NB4 (cell line): ENCODE data around the gene TEX51.

Experiments
- DNase-seq: peaks from one replicate; pipeline ENCODE4 v3.0.0; 2010; ENCODE audit warnings: low read depth
- H3K4me3 ChIP-seq: one replicate; pipeline ENCODE4 v1.5.1; 2011; ENCODE audit warnings: mild to moderate bottlenecking, low read depth, low read length, moderate library complexity
- MYC ChIP-seq: IDR thresholded peaks from 2 replicates; pipeline ENCODE4 v1.6.1; 2011; ENCODE audit warnings: low read depth, low read length
- POLR2A ChIP-seq: IDR thresholded peaks from 2 replicates; pipeline ENCODE4 v1.6.1; 2011; ENCODE audit warnings: mild to moderate bottlenecking; ENCODE audit not compliant: insufficient read length; ENCODE audit errors: extremely low read depth
- TF ChIP-seq, protein P1 (sequence below): IDR thresholded peaks from 2 replicates; pipeline ENCODE4 v1.6.1; 2011; ENCODE audit warnings: low read depth, low read length
- TF ChIP-seq, protein P2 (sequence below): IDR thresholded peaks from one replicate; pipeline ENCODE4 v1.5.1; 2012; ENCODE audit warnings: low read depth, low read length

Gene TEX51

DNA sequence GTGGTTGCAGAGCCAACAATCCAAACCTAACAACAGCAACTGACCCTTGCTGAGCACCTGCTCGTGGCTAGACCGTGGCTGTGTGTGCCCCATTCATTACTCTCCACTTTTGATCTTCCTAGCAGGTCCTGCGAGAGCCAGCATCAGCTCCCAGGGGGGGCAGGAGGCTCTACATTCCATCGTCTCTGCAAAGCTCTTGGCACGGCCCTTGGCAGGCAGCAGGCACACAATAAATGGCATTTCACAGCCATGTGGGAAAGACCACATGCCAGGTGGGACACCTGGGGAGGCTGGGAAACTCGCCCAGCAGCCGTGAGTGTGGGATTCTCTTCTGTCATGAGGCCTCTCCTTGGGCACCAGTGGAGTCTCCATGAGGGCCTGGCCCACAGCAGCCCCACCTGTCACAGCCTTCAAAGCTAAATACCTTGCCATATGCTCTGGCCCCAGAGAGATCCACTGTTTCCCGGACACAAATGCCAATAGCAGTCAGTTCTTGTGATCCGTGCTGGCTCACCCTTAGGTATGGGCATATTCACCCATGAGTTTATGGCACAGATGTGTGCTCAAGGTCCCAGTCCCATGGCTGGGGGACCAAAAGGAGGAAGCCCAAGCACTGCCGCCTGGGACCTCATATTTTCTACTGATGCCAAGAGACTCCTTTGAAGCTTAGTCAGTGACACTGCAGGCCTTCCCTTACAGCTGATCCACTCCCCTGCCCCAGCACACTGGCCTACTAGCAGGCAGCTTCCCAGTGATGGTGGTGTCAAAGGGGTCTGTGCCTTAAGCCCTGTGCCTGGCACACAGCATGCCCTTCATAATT, 6.8 kb upstream of the TEX51 start:
- no peak for DNase-seq
- TF ChIP-seq MYC = no peak
- TF ChIP-seq POLR2A = no peak
- TF ChIP-seq, protein P1, sequence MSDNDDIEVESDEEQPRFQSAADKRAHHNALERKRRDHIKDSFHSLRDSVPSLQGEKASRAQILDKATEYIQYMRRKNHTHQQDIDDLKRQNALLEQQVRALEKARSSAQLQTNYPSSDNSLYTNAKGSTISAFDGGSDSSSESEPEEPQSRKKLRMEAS = no peak
- TF ChIP-seq, protein P2, sequence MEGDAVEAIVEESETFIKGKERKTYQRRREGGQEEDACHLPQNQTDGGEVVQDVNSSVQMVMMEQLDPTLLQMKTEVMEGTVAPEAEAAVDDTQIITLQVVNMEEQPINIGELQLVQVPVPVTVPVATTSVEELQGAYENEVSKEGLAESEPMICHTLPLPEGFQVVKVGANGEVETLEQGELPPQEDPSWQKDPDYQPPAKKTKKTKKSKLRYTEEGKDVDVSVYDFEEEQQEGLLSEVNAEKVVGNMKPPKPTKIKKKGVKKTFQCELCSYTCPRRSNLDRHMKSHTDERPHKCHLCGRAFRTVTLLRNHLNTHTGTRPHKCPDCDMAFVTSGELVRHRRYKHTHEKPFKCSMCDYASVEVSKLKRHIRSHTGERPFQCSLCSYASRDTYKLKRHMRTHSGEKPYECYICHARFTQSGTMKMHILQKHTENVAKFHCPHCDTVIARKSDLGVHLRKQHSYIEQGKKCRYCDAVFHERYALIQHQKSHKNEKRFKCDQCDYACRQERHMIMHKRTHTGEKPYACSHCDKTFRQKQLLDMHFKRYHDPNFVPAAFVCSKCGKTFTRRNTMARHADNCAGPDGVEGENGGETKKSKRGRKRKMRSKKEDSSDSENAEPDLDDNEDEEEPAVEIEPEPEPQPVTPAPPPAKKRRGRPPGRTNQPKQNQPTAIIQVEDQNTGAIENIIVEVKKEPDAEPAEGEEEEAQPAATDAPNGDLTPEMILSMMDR = no peak
- no peak overlapping the region for H3K4me3 ChIP-seq

DNA sequence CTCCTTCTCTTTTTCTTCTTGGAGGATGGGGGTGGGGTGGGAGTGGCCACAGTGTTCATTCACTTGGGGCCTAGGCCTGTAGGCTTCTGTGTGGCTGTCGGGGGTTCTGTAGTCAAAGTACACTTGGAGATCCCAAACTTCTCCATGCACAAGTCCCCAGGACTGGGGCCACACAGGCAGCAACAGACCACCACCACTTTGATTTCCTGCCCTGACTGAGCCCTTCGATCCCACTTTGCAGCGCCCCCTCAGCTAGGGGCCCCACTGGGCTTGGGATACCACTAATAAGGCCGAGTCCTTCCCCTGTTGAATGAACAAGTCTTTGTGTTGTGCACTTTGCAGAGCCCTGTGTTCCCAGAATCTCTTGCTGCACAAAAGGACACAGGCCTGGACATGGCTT, 5.5 kb upstream of the TEX51 start:
- TF ChIP-seq, protein P1 = no peak
- TF ChIP-seq POLR2A (no peak), MYC (no peak)
- TF ChIP-seq, protein P2 = no peak
- no peak for DNase-seq
- H3K4me3 ChIP-seq = no peak overlapping the region

DNA sequence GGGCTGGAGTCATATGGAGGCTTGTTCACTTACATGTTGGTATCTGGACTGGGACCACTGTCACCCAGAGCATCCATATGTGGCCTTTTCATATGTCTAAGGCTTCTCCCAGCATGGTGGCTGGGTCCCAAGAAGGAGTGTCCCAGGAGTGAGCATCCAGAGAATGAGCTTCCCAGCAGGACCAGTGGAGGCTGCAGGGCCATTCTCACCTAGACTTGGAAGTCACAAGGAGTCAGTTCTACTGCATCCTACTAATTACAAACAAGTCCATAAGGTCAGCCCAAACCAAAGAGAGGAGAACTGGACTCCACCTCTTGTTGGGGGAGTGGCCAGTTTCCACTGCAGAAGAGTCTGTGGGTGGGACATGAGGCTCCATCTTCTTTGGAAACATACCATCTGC, 5.1 kb upstream of the TEX51 start:
- H3K4me3 ChIP-seq = no peak overlapping the region
- TF ChIP-seq MYC (no peak), POLR2A (no peak)
- TF ChIP-seq, protein P2 = no peak
- TF ChIP-seq, protein P1 = no peak

DNA sequence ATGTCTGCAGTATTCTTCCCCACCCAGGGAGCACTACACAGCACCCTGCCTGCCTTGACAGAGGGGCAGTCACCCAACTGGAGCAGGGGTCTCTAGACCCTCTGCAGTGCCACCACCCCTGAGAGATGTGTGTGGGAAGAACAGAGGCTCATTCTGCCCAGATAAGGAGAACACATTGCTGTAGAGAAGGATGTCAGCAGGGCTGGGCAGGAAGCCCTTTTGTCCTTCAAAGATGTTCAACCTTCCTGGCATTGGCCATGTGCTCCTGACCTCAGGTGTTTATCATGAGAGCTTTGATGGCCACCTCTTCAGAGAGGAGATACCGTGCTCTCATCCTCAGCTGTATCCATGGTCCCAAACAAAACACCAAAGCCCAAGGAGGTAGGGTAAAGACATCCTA, 4.6 kb upstream of the TEX51 start:
- no peak for DNase-seq
- TF ChIP-seq, protein P2 = no peak
- TF ChIP-seq MYC = no peak
- TF ChIP-seq POLR2A = no peak
- TF ChIP-seq, protein P1 = no peak
- H3K4me3 ChIP-seq = no peak overlapping the region

More for the DNA sequence above, 5.1 kb upstream of the TEX51 start:
- no peak for DNase-seq

DNA sequence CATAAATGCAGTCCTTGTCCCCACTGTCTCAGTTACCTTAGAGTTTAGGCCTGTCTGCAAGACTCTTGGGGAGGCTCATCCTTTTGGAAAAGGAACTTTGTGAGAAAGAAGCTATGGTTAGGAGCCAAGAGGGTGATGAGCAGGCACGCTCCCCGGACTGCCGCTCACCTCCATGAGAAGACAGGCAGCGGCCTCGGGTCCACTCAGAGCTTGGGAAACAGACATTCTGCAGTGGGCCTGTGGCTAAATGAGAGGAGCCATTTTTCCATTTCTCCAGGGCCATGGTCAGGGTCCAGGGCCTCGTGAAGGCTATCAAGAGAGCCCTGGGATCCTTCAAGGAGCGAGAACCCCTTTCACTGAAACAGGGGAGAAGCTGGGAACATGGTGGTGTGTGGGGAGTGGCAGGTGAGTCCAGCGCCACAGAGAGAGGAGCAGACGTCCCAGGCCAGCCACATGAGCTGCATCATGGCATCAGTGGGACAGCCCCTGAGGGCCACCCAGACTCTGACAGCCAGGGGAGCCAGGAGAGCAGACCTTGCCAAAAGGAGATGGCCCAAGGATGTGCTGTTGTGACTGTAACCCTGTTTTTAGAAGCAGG, 4.0 kb upstream of the TEX51 start:
- H3K4me3 ChIP-seq = no peak overlapping the region
- TF ChIP-seq, protein P1 = no peak
- TF ChIP-seq POLR2A (no peak), MYC (no peak)
- TF ChIP-seq, protein P2 = no peak
- DNase-seq = no peak

DNA sequence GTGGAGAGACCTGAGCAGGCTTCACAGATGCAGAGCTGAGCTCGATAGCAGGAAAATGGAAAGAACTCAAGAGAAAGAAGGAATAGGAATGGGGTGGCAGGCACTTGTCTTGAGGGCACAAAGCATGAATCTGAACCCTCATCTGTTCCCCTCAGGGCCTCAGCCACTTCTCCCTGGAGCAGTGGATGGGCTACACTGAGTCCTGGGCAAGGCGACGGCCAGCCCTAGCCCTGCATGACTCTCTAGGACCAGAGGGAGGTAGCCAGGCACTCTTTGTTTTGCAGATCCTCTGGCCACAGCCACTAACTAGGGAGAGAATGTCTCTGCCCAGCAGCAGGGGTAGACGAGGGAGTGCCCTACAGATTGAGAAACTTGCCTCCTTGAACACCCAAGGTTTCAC, 3.4 kb upstream of the TEX51 start:
- no peak for DNase-seq
- no peak overlapping the region for H3K4me3 ChIP-seq
- TF ChIP-seq MYC = no peak
- TF ChIP-seq, protein P1 = no peak
- TF ChIP-seq, protein P2 = no peak
- TF ChIP-seq POLR2A = no peak
